GM12878 (cell line): Measurements from ENCODE around the gene C10orf143.

ENCODE experiments used
- CEBPB ChIP-seq, 2 experiments: fragments of 150-350 bp in 1 of 2; IDR thresholded peaks; 2 replicates each; pipeline ENCODE4 v1.6.1; 2012 to 2014; ENCODE audit warnings: low read depth in 2 of 2, low read length in 2 of 2, borderline replicate concordance in 1 of 2, inconsistent platforms in 1 of 2
- CTCF ChIP-seq, 3 experiments: IDR thresholded peaks in 2 of 3; conservative IDR thresholded peaks in 1 of 3; 2 replicates each; pipeline ENCODE4 v1.5.1; 2011; ENCODE audit warnings: low read depth in 3 of 3, low read length in 3 of 3, mild to moderate bottlenecking in 3 of 3, control low read depth in 2 of 3, moderate library complexity in 2 of 3, inconsistent platforms in 1 of 3, mixed read lengths in 1 of 3; ENCODE audit not compliant: control insufficient read depth in 2 of 3, insufficient read depth in 1 of 3; ENCODE audit errors: extremely low read depth in 1 of 3
- EP300 ChIP-seq, 2 experiments: fragments of 150-350 bp in 1 of 2; IDR thresholded peaks; 2 replicates each; pipeline ENCODE4 v1.6.1; 2011 to 2012; ENCODE audit warnings: low read depth in 2 of 2, low read length in 2 of 2, borderline replicate concordance in 1 of 2, improper control_type of control experiment in 1 of 2, inconsistent platforms in 1 of 2; ENCODE audit not compliant: control insufficient read depth in 1 of 2
- POLR2A ChIP-seq: IDR thresholded peaks from 2 replicates; pipeline ENCODE4 v1.6.1; 2011; ENCODE audit warnings: low read depth, mild to moderate bottlenecking, low read length
- YY1 ChIP-seq: IDR thresholded peaks from 2 replicates; pipeline ENCODE4 v1.6.1; 2011; ENCODE audit warnings: low read depth, mild to moderate bottlenecking, low read length
- TF ChIP-seq, protein P1 (sequence below): IDR thresholded peaks from 2 replicates; pipeline ENCODE4 v1.6.1; 2012; ENCODE audit warnings: low read depth, low read length, improper control_type of control experiment

DNA sequence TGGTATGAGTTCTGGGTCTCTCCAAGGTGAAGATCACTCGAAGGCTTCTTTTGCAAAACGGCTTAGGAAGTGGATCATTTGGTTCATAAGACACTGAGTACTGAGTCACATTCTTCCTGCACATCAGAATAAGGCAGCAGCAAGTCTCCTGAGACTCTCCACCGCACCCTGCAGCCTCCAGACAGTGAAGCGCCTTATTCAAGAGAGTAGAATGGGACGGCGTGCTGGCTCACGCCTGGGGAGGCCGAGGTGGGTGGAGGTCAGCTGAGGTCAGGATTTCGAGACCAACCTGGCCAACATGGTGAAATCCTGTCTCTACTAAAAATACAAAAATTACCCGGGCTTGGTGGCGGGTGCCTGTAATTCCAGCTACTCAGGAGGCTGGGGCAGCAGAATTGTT is 70.3 kb downstream of the C10orf143 start:
- no peak for TF ChIP-seq CEBPB (IDR thresholded peaks at IDR 0.05; ENCODE audit: borderline replicate concordance in 1 of 2, low read depth in 2 of 2, low read length in 2 of 2)
- TF ChIP-seq CTCF (IDR thresholded peaks at IDR 0.05 in 2 of 3, conservative IDR thresholded peaks at IDR 0.05 in 1 of 3; ENCODE audit: control insufficient read depth in 2 of 3, extremely low read depth in 1 of 3, insufficient read depth in 1 of 3, low read depth in 3 of 3, low read length in 3 of 3) = no peak
- TF ChIP-seq, protein P1, sequence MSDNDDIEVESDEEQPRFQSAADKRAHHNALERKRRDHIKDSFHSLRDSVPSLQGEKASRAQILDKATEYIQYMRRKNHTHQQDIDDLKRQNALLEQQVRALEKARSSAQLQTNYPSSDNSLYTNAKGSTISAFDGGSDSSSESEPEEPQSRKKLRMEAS = no peak
- TF ChIP-seq POLR2A = no peak
- TF ChIP-seq EP300 (IDR thresholded peaks at IDR 0.05; ENCODE audit: borderline replicate concordance in 1 of 2, control insufficient read depth in 1 of 2, low read depth in 2 of 2, low read length in 2 of 2) = no peak
- no peak for TF ChIP-seq YY1
